Memory B cell (primary cell): ENCODE data around the gene SLC38A9.
A peak's percentile ranks its signal among the peaks of the same experiment; 100 is the strongest.
"Not testable (repeated sequence)": the region's sequence is repeated elsewhere in the genome, so short reads cannot be mapped to it uniquely, and the experiment has no call there.

ENCODE experiments used
- ATAC-seq: fragments of 150-1000 bp; cut with Tn5 transposase; 2 replicates; pipeline ENCODE4 v1.10.0; 2021; ENCODE audit warnings: low read depth, mild to moderate bottlenecking, moderate library complexity
- DNase-seq, 2 donors: peaks; one replicate each; pipeline ENCODE4 v3.0.0; 2022; ENCODE audit warnings: low spot score in 2 of 2
- H3K27ac Mint-ChIP-seq: one replicate; pipeline ENCODE4 v1.8.0; 2022; ENCODE audit warnings: mild to moderate bottlenecking, moderate library complexity, mixed read lengths
- H3K27me3 Mint-ChIP-seq: one replicate; pipeline ENCODE4 v1.8.0; 2022; ENCODE audit warnings: mixed read lengths
- H3K36me3 Mint-ChIP-seq: one replicate; pipeline ENCODE4 v1.8.0; 2022; ENCODE audit warnings: mild to moderate bottlenecking, mixed read lengths
- H3K4me1 Mint-ChIP-seq: one replicate; pipeline ENCODE4 v1.8.0; 2022; ENCODE audit warnings: mixed read lengths
- H3K4me3 Mint-ChIP-seq: one replicate; pipeline ENCODE4 v1.8.0; 2022; ENCODE audit warnings: mild to moderate bottlenecking, moderate library complexity, mixed read lengths
- H3K9me3 Mint-ChIP-seq: one replicate; pipeline ENCODE4 v1.8.0; 2022; ENCODE audit warnings: mixed read lengths

SLC38A9 gene

GRCh38 chr5:55712023-55712859 is at the start of gene SLC38A9:
SLC38A9 (minus strand) TSS chr5:55712324; CDS start chr5:55697958, 14,366 bp downstream.
- H3K27me3 Mint-ChIP-seq: no peaks in the 10 kb centered on the region
- peak within 1 kb of the TSS; percentile 93 for H3K27ac Mint-ChIP-seq
- peak within 1 kb of the TSS; percentile 99 for H3K4me3 Mint-ChIP-seq
- peaks cover 2% of the 10 kb centered on the region for H3K36me3 Mint-ChIP-seq
- peaks cover 2% of the 10 kb centered on the region for H3K9me3 Mint-ChIP-seq
- H3K4me1 Mint-ChIP-seq: peaks cover 9% of the 10 kb centered on the region
- peak; percentile 100 for ATAC-seq
- peak; percentile 79 to 94 for DNase-seq

GRCh38 chr5:55761721-55762120 is 49.6 kb upstream of the SLC38A9 start:
- H3K4me3 Mint-ChIP-seq, ATAC-seq, H3K9me3 Mint-ChIP-seq, H3K27me3 Mint-ChIP-seq, H3K36me3 Mint-ChIP-seq, H3K27ac Mint-ChIP-seq, H3K4me1 Mint-ChIP-seq, DNase-seq: not testable (repeated sequence)

- H3K36me3 Mint-ChIP-seq: no peaks in the 10 kb centered on the region
- no peak for ATAC-seq
- no peak for DNase-seq
- no peak overlapping the region for H3K4me3 Mint-ChIP-seq
- peaks cover 7% of the 10 kb centered on the region for H3K27me3 Mint-ChIP-seq
- H3K27ac Mint-ChIP-seq: no peak overlapping the region
- H3K4me1 Mint-ChIP-seq: no peaks in the 10 kb centered on the region
- no peaks in the 10 kb centered on the region for H3K9me3 Mint-ChIP-seq
These were observed 46.6 kb upstream of the SLC38A9 start for GRCh38 chr5:55758714-55759113.

GRCh38 chr5:55758231-55758630 is 46.1 kb upstream of the SLC38A9 start:
- no peak overlapping the region for H3K27ac Mint-ChIP-seq
- no peaks in the 10 kb centered on the region for H3K4me1 Mint-ChIP-seq
- no peaks in the 10 kb centered on the region for H3K9me3 Mint-ChIP-seq
- H3K4me3 Mint-ChIP-seq: no peak overlapping the region
- ATAC-seq: no peak
- no peaks in the 10 kb centered on the region for H3K36me3 Mint-ChIP-seq
- H3K27me3 Mint-ChIP-seq: peaks cover 7% of the 10 kb centered on the region
- DNase-seq: no peak

- DNase-seq: no peak
- Mint-ChIP-seq H3K4me1 (no peaks in the 10 kb centered on the region), H3K4me3 (no peak overlapping the region), H3K27ac (no peak overlapping the region), H3K36me3 (no peaks in the 10 kb centered on the region), H3K9me3 (no peaks in the 10 kb centered on the region), H3K27me3 (peaks cover 2% of the 10 kb centered on the region)
- no peak for ATAC-seq
These were observed 38.4 kb upstream of the SLC38A9 start for GRCh38 chr5:55750499-55750898.

- H3K36me3 Mint-ChIP-seq: no peaks in the 10 kb centered on the region
- H3K4me3 Mint-ChIP-seq: no peak overlapping the region
- no peak overlapping the region for H3K27ac Mint-ChIP-seq
- ATAC-seq (no peak), DNase-seq (no peak)
- H3K27me3 Mint-ChIP-seq: peaks cover 2% of the 10 kb centered on the region
- no peaks in the 10 kb centered on the region for H3K9me3 Mint-ChIP-seq
- H3K4me1 Mint-ChIP-seq: no peaks in the 10 kb centered on the region
These were observed 37.9 kb upstream of the SLC38A9 start for GRCh38 chr5:55750063-55750462.

GRCh38 chr5:55749387-55749786 is 37.3 kb upstream of the SLC38A9 start:
- peaks cover 2% of the 10 kb centered on the region for H3K27me3 Mint-ChIP-seq
- ATAC-seq: no peak
- H3K4me1 Mint-ChIP-seq: no peaks in the 10 kb centered on the region
- no peak overlapping the region for H3K27ac Mint-ChIP-seq
- no peaks in the 10 kb centered on the region for H3K9me3 Mint-ChIP-seq
- H3K4me3 Mint-ChIP-seq: no peak overlapping the region
- no peak for DNase-seq
- H3K36me3 Mint-ChIP-seq: no peaks in the 10 kb centered on the region

- H3K36me3 Mint-ChIP-seq: no peaks in the 10 kb centered on the region
- no peak for ATAC-seq
These were observed 35.7 kb upstream of the SLC38A9 start for GRCh38 chr5:55747778-55748318.

GRCh38 chr5:55742778-55743177 is 30.7 kb upstream of the SLC38A9 start:
- DNase-seq (no peak), ATAC-seq (no peak)
- Mint-ChIP-seq H3K27ac (no peak overlapping the region), H3K27me3 (no peaks in the 10 kb centered on the region), H3K4me1 (no peaks in the 10 kb centered on the region), H3K36me3 (no peaks in the 10 kb centered on the region), H3K9me3 (no peaks in the 10 kb centered on the region), H3K4me3 (no peak overlapping the region)

More at GRCh38 chr5:55747778-55748318, 35.7 kb upstream of the SLC38A9 start:
- Mint-ChIP-seq H3K4me3 (no peak overlapping the region), H3K27ac (no peak overlapping the region), H3K4me1 (no peaks in the 10 kb centered on the region), H3K9me3 (no peaks in the 10 kb centered on the region), H3K27me3 (peaks cover 2% of the 10 kb centered on the region)
- no peak for DNase-seq

GRCh38 chr5:55737793-55738192 is 25.7 kb upstream of the SLC38A9 start, which contains the start of gene DDX4:
DDX4 (plus strand) TSS chr5:55738061; CDS start chr5:55738964, 903 bp downstream.
- ATAC-seq: no peak
- Mint-ChIP-seq H3K9me3 (no peaks in the 10 kb centered on the region), H3K4me3 (no peak within 1 kb of the TSS), H3K36me3 (no peaks in the 10 kb centered on the region), H3K27ac (no peak within 1 kb of the TSS), H3K27me3 (no peaks in the 10 kb centered on the region), H3K4me1 (no peaks in the 10 kb centered on the region)
- DNase-seq: no peak

- H3K4me1 Mint-ChIP-seq: no peaks in the 10 kb centered on the region
- H3K9me3 Mint-ChIP-seq: no peaks in the 10 kb centered on the region
- ATAC-seq: no peak
- H3K27ac Mint-ChIP-seq: no peak overlapping the region
- H3K4me3 Mint-ChIP-seq: no peak overlapping the region
- no peak for DNase-seq
- H3K36me3 Mint-ChIP-seq: no peaks in the 10 kb centered on the region
- no peaks in the 10 kb centered on the region for H3K27me3 Mint-ChIP-seq
These were observed 22.5 kb upstream of the SLC38A9 start for GRCh38 chr5:55734658-55735057.

GRCh38 chr5:55732585-55732984 is 20.5 kb upstream of the SLC38A9 start:
- H3K36me3 Mint-ChIP-seq: no peaks in the 10 kb centered on the region
- H3K4me3 Mint-ChIP-seq: no peak overlapping the region
- H3K9me3 Mint-ChIP-seq: no peaks in the 10 kb centered on the region
- H3K4me1 Mint-ChIP-seq: no peaks in the 10 kb centered on the region
- no peak for DNase-seq
- no peaks in the 10 kb centered on the region for H3K27me3 Mint-ChIP-seq
- ATAC-seq: no peak
- H3K27ac Mint-ChIP-seq: no peak overlapping the region

GRCh38 chr5:55731848-55732247 is 19.7 kb upstream of the SLC38A9 start:
- no peaks in the 10 kb centered on the region for H3K9me3 Mint-ChIP-seq
- H3K27me3 Mint-ChIP-seq: no peaks in the 10 kb centered on the region
- DNase-seq: no peak
- no peak for ATAC-seq
- H3K27ac Mint-ChIP-seq: no peak overlapping the region
- no peak overlapping the region for H3K4me3 Mint-ChIP-seq
- no peaks in the 10 kb centered on the region for H3K36me3 Mint-ChIP-seq
- H3K4me1 Mint-ChIP-seq: no peaks in the 10 kb centered on the region

GRCh38 chr5:55724281-55724680 is 12.2 kb upstream of the SLC38A9 start:
- Mint-ChIP-seq H3K27ac (no peak overlapping the region), H3K9me3 (no peaks in the 10 kb centered on the region), H3K4me1 (peaks cover 7% of the 10 kb centered on the region), H3K4me3 (no peak overlapping the region), H3K36me3 (no peaks in the 10 kb centered on the region), H3K27me3 (no peaks in the 10 kb centered on the region)
- DNase-seq (no peak), ATAC-seq (no peak)
